Hematopoietic multipotent progenitor cell treated with erythropoietin and hydrocortisone succinate and interleukin-3 and kit ligand, for 8 days (in vitro differentiated cells): ENCODE measurements around the gene HMGB2.
A peak's percentile ranks its signal among the peaks of the same experiment; 100 is the strongest.

Experiments
- DNase-seq: peaks from one replicate; pipeline ENCODE4 v3.0.0-alpha.2; 2015

The HMGB2 gene

GRCh38 chr4:173334085-173334890 is at the start of gene HMGB2:
Gene HMGB2 (minus strand): TSS chr4:173334358. CDS start chr4:173333649, 709 bp downstream.
- peak; percentile 100 for DNase-seq

DNA sequence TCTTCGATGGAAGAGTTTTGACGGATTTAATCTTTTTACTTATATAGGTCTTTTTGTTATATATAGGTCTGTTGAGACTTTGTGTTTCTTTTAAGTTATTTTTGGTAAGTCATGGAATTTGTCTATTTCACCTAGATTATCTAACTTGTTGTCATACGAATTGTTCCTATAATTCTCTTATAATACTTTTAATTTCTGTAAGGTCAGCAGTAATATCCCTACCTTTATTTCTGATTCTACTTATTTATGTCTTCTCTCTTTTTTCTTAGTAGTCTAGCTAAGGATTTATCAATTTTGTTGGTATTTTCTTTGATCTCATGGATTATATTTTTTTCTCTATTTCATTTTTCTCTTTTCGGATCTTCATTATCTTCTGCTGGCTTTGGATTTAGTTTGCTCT is 48.2 kb upstream of the HMGB2 start:
- DNase-seq: no peak

DNA sequence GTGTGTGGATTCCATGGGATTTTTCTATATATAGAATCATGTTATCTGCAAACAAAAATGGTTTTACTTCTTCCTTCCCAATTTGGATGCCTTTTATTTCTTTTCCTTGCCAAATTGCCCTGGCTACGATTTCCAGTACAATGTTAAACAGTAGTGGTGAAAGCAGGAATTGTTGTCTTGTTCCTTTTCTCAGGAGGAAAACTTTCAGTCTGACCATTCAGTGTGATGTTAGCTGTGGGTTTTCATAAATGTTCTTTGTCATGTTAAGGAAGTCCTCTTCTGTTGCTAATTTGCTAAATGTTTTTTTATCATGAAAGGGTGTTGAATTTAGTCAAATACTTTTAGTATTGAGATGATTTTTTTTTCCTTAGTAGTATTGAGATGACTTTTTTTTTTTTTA is 47.5 kb upstream of the HMGB2 start:
- DNase-seq: no peak

GRCh38 chr4:173380987-173381386 is 46.8 kb upstream of the HMGB2 start:
- DNase-seq: no peak

DNA sequence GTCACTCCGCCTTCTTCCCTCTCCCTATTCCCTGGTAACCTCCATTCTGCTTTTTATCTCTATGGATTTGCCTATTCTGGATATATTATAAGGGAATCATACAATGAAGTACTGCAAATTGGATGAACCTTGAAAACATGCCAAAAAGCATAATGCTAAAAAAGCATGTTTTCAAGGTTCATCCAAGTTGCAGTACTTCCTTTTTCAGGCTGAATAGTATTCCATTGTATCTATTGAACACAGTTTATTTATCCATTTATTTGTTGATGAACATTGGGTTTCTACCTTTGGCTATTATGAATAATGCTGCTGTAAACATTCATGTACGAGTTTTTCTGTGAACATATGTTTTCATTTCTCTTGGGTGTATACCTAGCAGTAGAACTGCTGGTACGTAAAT is 45.8 kb upstream of the HMGB2 start:
- DNase-seq: no peak

DNA sequence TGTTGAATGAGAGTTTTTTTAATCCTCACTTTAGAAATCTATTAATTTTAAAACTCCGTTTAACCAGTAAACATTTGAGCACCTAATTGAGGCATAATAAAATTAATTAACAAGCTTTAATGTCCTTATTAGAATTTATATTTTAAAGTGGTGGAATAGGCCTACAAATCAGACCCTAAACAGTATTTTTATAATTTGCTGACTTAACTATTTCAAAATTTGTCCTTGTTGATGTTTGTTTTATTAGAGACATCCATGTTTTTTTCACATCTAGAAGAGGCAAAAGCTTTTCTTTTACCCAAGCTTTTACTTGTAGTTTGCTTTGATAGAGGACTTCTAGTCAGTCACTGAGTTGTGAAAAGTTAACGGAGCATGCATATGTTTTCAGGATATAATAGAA is 40.4 kb upstream of the HMGB2 start:
- no peak for DNase-seq

GRCh38 chr4:173371292-173372192 is 37.4 kb upstream of the HMGB2 start:
- peak; percentile 74 for DNase-seq

- DNase-seq: peak; percentile 98
Measured at GRCh38 chr4:173370477-173371291, 36.5 kb upstream of the HMGB2 start, which contains the start of gene SAP30. Gene SAP30 (plus strand): TSS chr4:173370954. CDS start chr4:173371183, 229 bp downstream.

GRCh38 chr4:173370130-173370476 is 35.9 kb upstream of the HMGB2 start:
- no peak for DNase-seq

DNA sequence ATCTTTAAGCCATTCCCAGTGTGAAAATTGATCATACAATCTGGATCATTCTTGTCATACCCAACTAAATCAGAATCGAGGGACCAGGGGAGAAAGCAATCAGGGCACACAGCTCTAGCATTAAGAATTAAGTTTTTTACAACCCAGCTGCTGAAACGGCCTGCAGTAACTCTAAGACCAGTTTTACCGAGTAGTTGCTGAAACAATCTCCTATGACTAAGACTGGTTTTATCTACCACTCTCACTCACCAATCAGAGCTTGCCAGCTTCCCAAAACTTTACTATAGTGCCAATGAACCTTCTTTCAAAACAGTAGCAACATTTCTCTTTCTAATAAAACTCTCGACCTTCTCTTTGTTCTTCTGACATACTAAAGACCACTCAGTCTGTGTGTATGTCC is 33.8 kb upstream of the HMGB2 start:
- DNase-seq: peak; percentile 61

DNA sequence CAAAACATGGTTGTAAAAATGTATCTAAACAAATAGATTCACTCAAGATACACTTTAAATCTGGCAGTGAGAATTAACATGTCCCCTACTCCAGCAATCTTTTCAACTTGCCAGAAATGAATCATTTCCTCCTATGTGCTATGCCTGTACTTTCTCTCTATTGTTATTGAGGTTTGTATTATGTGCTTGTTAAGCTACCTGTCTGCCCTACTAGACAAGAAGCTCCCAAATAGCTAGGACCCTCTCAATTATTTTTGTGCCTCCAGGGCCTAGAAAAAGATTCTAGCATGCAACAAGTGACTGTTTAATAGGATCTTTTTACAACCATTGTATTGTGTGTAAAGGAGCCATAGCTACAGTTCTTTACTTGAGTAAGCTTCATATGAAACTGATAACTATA is 33.1 kb upstream of the HMGB2 start:
- DNase-seq: no peak

- DNase-seq: no peak
Measured at GRCh38 chr4:173365359-173365996, 31.3 kb upstream of the HMGB2 start.

GRCh38 chr4:173362666-173363065 is 28.5 kb upstream of the HMGB2 start:
- no peak for DNase-seq

DNA sequence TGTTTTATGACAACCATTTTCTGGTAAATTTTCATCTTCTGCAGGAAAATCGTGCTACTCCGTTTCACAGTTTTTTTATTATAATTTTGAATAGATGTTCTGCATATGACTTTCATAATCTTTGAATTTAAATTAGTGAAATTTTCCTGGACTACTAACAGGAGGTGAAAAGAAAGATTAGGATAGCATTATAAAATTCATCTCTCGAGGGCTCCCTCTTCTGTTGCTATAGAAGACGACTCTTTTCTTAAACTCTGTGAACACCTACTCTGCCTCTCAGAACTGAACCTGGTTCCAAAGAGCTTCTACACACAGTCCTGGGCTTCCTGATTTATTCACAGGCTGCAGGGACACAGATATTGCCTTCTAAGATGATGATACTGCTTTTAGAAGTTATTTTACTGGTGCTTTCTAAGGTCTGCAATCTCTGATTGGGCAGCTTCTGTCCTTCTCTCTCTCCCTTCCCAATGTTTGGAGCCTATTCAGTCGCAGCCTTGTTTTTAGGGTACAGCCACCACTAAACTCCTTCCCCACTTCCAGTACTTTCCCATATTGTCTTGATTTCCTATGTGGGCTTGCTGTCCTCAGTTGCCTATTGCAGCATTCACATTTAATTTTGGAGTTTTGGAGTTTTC is 26.5 kb upstream of the HMGB2 start:
- DNase-seq: peak; percentile 40

GRCh38 chr4:173357939-173358338 is 23.8 kb upstream of the HMGB2 start:
- no peak for DNase-seq

DNA sequence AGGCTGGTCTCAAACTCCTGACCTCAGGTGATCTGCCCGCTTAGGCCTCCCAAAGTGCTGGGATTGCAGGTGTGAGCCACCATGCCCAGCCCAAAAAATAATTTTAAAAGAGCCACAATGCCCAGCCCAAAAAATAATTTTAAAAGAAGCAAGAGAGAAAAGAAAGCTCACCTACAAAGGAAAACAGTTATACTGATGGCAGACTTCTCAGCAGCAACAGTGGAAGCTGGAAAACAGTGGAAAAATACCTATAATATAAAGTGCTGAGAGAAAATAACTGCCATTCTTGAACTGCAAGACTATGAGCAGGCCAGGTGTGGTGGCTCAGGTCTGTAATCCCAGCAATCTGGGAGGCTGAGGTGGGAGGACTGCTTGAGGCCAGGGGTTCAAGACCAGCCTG is 13.3 kb upstream of the HMGB2 start:
- no peak for DNase-seq

DNA sequence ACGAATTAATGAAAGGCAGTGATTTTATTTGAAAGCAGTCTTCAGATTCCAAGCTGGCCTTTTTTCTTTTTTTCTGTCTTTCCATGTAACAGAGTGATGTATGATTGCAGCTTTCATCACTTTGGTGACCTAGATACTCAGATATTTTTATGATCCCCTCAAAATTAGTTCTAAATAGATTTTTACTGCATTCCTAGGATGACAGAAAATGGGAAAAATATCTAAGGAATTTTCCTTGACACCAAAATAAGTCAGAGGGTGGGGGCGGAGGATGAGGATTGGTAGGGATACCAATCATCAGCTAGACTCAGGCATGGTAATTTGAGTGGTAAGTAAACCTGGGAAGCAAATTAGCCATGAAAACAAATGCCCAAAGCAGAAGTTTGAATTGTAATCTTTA is 11.9 kb upstream of the HMGB2 start:
- no peak for DNase-seq

- DNase-seq: no peak
Measured at GRCh38 chr4:173345648-173346047, 11.5 kb upstream of the HMGB2 start.

- DNase-seq: no peak
Measured at GRCh38 chr4:173343832-173344397, 9.8 kb upstream of the HMGB2 start.

- no peak for DNase-seq
Measured at GRCh38 chr4:173337463-173337862, 3.3 kb upstream of the HMGB2 start.

GRCh38 chr4:173334891-173335752 is 964 bp upstream of the HMGB2 start:
- DNase-seq: peak; percentile 94
